Mucosa of descending colon (tissue), 3 donors: ENCODE measurements around the gene GRIN2A. TPM values are rescaled to one million over a fixed set of nuclear protein-coding genes. Genes with fewer than 3 reads are reported as not detected.

ENCODE experiments used
- ATAC-seq: fragments of 200-7000 bp; cut with Tn5 transposase; one replicate; pipeline ENCODE4 v1.9.1; 2020; ENCODE audit warnings: mild to moderate bottlenecking, moderate library complexity
- DNase-seq, 3 donors: peaks; one replicate each; pipeline ENCODE4 v3.0.0-alpha.2; 2020
- H3K36me3 ChIP-seq: fragments of 200-600 bp; one replicate; pipeline ENCODE4 v1.8.0; 2021; ENCODE audit warnings: low read depth, mild to moderate bottlenecking
- H3K4me1 ChIP-seq: fragments of 200-600 bp; one replicate; pipeline ENCODE4 v1.8.0; 2021; ENCODE audit warnings: low read depth, mild to moderate bottlenecking
- H3K4me3 ChIP-seq: fragments of 200-600 bp; one replicate; pipeline ENCODE4 v1.8.0; 2021; ENCODE audit warnings: mild to moderate bottlenecking
- H3K9me3 ChIP-seq: fragments of 200-600 bp; one replicate; pipeline ENCODE4 v1.8.0; 2021; ENCODE audit warnings: mild to moderate bottlenecking
- intact Hi-C, 2 donors: fragments of 100-400 bp; cut with DNase I in 1 of 2; cut with micrococcal nuclease in 1 of 2; formaldehyde crosslinking; loops; one replicate each; pipeline versions ENCODE4 v1.11.0 to v1.11.1; 2022; cut with DNase I, micrococcal nuclease
- total RNA-seq, 3 donors: library from RNA; stranded (reverse); fragmentation: NEBNext Ultra II Directional in 2 of 3; extraction: Animal tissue kit (Norgen Biotek cat#: 25700) in 2 of 3; gene quantifications; one replicate each; pipeline versions ENCODE4 v1.2.1 to v1.2.4, GENCODE V29; 2021 to 2023
- TF ChIP-seq, protein P1 (sequence below): fragments of 200-600 bp; IDR thresholded peaks from one replicate; pipeline ENCODE4 v1.8.0; 2022; ENCODE audit warnings: antibody characterized with exemption, mild to moderate bottlenecking
- donor health status: DM: no; HTN: no; CAD: no; lungs with moderate emphysema.
- donor health status: DM: no; HTN: no; CAD: no.
- donor health status: DM: no; HTN: yes; CAD: no.

GRIN2A gene
- total RNA-seq, 3 donors from 2014 or later, result 0.39 to 0.57 (median 0.49) TPM

DNA sequence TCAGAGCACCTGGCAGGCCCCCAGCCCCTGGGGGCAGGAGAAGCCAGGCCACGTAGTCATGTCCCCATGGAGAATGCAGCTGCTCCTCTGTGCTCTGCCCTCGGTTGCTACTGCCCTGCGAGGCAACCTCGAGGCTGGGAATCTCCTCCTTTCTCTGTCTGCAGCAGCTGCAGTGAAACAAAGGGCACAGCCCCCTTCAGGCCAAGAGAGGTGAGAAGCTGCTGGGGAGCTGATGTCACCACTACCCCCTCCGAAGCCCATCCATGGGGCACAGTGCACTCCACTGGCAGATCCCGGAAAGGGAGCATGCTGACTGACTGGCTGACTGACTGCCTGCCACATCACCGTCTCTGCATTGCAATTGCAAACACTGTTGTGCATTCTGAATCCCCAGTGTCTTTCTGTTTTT is 103.7 kb downstream of the GRIN2A start:
- Histone ChIP-seq H3K4me3 (no peak overlapping the region), H3K36me3 (no peaks in the 10 kb centered on the region), H3K9me3 (no peaks in the 10 kb centered on the region), H3K4me1 (no peaks in the 10 kb centered on the region)
- TF ChIP-seq, protein P1, sequence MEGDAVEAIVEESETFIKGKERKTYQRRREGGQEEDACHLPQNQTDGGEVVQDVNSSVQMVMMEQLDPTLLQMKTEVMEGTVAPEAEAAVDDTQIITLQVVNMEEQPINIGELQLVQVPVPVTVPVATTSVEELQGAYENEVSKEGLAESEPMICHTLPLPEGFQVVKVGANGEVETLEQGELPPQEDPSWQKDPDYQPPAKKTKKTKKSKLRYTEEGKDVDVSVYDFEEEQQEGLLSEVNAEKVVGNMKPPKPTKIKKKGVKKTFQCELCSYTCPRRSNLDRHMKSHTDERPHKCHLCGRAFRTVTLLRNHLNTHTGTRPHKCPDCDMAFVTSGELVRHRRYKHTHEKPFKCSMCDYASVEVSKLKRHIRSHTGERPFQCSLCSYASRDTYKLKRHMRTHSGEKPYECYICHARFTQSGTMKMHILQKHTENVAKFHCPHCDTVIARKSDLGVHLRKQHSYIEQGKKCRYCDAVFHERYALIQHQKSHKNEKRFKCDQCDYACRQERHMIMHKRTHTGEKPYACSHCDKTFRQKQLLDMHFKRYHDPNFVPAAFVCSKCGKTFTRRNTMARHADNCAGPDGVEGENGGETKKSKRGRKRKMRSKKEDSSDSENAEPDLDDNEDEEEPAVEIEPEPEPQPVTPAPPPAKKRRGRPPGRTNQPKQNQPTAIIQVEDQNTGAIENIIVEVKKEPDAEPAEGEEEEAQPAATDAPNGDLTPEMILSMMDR, result no peak
- intact Hi-C loops, result no loop called here
- ATAC-seq (no peak), DNase-seq (no peak)

DNA sequence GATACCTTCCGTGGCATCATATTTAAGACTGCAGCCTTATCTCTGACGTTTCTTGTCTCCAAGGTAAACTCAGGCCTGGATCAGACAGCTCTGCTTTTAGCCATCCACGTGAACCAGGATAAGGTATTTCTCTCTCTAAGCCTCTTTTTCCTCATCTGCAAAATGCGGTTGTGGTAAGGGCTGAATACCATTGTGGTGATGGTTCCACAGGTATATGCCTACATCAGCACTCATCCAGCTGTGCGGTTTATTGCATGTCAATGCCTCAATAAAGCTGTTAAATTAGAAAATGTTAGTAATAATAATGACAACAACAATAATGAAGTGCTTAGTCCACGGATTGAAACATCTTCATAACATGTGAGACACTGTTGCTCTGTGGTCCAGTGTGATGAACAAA is 104.4 kb downstream of the GRIN2A start:
- ATAC-seq, result no peak
- H3K36me3 ChIP-seq, result no peaks in the 10 kb centered on the region
- no peaks in the 10 kb centered on the region for H3K9me3 ChIP-seq
- intact Hi-C loops, result no loop called here
- no peaks in the 10 kb centered on the region for H3K4me1 ChIP-seq
- TF ChIP-seq, protein P1, result no peak
- no peak overlapping the region for H3K4me3 ChIP-seq
- no peak for DNase-seq

DNA sequence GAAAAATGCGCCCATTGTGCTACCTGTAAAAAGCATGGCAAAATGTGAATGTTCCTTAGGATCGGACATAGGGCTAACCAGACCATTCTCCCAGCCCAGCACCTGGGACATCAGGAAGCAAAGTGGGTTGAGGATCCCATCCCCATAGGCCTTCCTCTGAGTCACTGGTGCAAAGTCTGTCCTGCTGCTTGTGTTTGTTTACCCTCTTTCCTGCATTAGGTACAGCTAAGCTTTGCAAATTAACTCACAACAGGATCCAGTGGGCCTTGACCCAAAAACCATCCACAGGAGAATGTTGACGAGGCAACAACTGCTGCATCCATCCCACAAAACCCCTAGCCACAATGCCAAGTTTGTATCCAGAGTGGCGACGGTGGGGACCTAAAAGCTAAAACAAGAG is 106.2 kb downstream of the GRIN2A start:
- DNase-seq (no peak), ATAC-seq (no peak)

DNA sequence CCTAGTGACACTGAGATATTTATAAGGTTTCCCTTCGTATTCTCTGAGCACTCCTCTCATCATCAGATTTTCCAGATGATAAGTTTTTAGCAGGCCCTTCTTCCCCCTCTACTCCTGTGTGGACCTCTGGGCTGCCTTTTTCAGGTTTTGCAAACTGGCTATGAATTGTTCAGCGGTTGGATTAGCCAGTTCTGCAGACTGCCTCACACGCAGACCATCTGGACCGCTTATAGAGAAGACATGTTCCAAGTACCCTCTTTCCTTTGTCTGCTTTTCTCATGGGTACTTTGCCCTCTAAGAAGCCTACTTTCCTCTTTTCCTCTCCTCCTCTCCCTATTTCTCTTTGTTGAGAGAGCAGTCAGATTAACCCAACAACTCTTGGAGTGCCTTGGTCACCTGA is 111.6 kb downstream of the GRIN2A start:
- DNase-seq, result no peak
- Histone ChIP-seq H3K9me3 (no peaks in the 10 kb centered on the region), H3K4me1 (no peaks in the 10 kb centered on the region), H3K4me3 (no peak overlapping the region), H3K36me3 (no peaks in the 10 kb centered on the region)
- intact Hi-C loops, result no loop called here
- no peak for ATAC-seq
- TF ChIP-seq, protein P1, result no peak

More for the DNA sequence above, 106.2 kb downstream of the GRIN2A start:
- intact Hi-C loops, result no loop called here
- TF ChIP-seq, protein P1, result no peak
- Histone ChIP-seq H3K9me3 (no peaks in the 10 kb centered on the region), H3K36me3 (no peaks in the 10 kb centered on the region), H3K4me3 (no peak overlapping the region), H3K4me1 (no peaks in the 10 kb centered on the region)

DNA sequence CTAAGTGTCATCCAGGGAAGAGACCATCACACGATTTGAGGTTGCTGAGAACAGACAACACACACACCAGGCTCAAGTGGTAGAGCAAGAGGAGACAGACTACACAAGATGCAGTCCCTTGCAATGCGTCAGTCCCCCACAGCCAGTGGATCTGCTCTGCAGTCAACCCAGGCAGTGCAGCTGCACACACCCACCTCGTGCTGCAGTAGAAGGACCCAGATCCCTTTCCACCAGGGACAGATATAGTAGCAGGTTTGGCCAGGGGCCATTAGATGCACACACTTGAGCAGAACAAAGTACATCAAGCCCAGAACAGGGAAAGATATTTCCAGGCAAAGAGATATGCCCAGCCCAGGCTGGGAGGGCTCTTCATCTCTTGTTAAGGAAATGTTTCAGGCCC is 112.9 kb downstream of the GRIN2A start:
- Histone ChIP-seq H3K4me1 (no peaks in the 10 kb centered on the region), H3K4me3 (no peak overlapping the region), H3K9me3 (no peaks in the 10 kb centered on the region), H3K36me3 (no peaks in the 10 kb centered on the region)
- TF ChIP-seq, protein P1, result no peak
- intact Hi-C loops, result no loop called here
- ATAC-seq (no peak), DNase-seq (no peak)

DNA sequence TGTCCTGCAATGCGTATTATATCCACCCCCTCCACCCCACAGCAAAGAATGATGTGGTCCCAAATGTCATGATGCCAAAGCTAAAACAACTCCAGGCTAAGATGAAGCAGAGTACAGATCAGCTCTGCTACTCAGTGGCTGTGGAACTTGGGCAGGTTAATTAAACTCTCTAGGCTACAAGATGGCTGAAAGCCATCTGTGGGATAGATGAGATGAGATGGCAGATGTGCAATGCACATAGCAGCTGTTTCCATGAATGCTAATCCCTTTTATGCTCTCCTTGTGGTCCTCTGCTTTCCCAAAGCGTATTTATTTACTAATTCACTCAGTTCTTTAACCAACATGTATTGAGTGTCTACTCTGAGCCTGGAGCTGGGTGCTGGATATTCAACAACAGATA is 114.4 kb downstream of the GRIN2A start:
- ATAC-seq, result no peak
- Histone ChIP-seq H3K4me3 (no peak overlapping the region), H3K4me1 (no peaks in the 10 kb centered on the region), H3K36me3 (no peaks in the 10 kb centered on the region), H3K9me3 (no peaks in the 10 kb centered on the region)
- intact Hi-C loops, result no loop called here
- TF ChIP-seq, protein P1, result no peak
- DNase-seq, result no peak
